CD4-positive, alpha-beta T cell treated with Interferon alpha-2 for 1 hour (primary cell): ENCODE results near the gene FHIT.

Experiments used
- DNase-seq, 2 donors: peaks; one replicate each; pipeline ENCODE4 v3.0.0-alpha.2; 2020 to 2022

Gene FHIT

DNA sequence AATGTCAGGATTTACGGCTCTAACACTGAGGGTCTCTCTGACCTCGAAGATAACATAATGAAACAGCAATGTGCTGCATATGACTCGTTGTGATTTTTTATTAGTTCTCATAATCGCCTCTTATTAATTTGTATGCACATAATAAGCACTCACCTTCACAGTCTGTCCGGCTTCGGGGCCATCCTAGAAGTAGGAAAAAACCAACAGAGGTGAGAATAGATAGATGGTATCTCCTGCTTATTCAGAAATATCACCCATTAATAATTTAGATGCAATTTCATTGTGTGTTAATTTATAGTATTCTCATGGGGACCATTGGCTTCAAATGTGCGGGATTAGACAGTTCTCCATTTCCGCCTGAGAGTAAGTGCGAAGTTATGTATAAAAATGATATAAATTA lies 1240.0 kb downstream of the FHIT start:
- no peak for DNase-seq

DNA sequence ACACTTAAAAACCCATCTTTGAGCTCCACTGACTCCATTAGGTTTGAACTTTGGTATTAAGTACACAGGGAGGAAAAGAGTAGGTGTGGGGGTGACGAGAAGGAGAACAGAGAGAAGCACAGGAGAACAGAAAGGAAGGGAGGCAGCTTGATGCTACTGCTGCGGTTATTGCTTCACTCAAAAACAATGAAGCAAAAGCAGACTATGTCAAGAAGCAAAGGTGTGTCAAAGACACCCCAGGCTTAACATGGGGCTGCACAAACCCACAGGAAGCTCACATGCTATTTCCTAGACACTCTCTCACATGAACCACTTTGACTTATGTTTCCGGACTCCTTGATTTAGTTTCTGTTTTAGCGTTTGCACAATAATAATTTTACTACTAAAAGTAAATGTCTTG lies 1240.5 kb downstream of the FHIT start:
- DNase-seq = peak; percentile 74 to 83

DNA sequence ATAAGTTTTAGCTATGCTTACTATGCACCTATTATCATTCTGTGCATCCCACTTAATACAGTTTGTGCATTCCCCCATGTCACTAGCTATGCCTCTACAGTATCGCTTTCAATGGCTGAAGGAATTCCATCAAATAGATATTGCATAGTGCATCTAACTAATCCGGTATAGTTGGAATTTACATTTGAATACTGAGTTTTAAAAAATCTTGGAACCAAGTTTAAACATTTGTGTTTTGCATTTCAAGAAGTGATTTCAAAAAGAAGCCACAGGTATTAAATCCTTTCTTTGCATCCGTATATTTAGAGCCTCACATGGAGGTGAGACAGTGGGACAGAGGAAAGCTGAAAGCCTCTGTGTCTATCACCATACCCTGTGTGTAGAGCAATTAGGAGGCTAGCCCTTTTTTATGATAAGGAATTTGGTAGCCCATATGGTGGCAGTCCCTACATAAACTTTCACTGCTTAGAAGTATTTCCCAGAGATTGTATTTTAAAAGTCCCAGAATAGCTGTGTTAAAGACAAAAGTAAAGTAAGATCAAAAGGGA lies 1241.2 kb downstream of the FHIT start:
- no peak for DNase-seq

DNA sequence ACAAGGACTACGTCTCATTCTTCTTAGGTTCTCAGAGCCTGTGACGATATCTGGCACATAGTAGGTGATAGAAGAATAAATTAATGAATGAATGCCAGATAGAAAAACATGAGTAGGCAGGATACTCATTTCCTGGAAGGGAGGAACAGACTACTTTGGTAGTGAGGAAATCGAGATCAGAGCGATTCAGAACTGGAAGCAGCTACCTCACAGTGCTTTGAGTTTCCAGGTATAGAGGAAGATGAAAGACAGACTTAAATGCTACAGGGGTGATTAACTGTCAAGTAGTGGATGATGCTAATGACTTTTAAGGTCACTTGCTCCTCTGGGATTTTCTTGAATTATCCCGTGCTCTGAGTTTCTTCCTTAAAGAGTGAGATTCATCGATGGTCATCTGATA lies 1249.9 kb downstream of the FHIT start:
- DNase-seq = peak; percentile 21 to 38

DNA sequence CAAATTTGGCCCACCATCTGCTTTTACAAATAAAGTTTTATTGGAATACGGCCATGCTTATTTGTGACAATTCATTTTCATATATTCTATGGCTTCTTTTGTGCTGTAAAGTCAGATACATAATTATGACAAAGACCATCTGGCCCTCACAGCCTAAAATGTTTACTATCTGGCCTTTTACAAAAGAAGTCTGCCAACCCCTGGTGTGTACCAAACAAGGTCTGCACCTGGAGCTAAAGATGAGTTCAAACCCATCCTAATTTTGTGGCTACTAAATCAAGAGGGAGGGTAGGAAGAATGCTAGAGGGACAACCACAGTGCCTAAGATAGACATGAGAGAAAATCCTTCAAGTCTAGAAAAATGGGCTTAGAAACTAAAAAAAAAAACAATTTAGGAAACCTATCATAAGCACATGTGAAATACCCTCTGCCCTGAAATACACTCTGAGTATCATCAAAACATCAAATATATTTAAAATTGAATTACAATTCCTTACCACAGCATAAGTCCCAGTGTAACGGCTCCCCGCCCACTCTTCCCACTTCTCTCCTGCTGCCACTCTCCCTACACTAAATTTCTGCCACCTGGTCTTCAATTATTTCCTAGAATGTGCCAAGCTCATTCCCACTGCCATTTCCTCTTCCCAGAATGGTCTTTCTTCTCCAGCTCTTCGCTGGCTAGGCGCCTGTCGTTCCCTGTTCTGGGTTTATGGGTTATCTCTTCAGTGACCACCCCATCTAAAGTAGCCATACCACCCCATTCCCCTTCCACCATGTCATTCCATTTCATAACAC lies 1250.7 kb downstream of the FHIT start:
- DNase-seq = no peak

DNA sequence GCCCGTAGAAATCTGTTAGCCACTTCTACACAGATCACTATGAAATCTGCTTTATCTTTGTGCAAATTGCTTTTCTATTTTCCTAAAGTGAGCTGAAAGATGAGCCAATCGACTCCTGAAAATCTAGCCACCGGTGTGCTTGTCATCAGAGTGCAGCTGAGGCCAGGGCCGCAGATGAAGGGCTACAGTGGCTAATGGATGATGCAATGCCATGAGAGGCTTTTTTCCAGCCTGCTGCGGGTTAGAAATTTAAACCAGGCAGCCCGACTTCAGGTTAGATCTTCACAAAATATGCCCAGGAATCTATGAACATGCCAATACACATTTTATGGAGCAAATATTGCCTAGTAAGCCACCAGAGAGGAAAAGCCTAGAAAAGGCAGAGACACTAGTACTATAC lies 1253.2 kb downstream of the FHIT start:
- no peak for DNase-seq

DNA sequence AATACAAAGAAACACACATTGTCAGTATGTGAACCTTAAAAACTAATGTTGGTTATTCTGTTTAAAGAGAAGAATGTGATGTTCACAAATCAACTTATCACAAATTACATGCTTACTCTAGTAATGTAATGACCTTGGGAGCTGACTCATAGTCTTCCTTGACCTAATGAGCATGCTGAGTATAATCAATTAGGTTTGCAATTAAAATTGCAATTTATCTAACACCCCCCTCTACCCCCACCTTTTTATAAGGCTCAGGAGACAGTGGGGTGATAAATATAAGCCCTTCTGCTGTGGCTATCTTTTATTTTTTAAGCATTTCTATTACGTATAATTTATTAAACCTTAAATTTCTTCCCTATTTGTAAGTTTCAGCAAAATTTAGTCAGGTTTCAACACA lies 1253.7 kb downstream of the FHIT start:
- no peak for DNase-seq

DNA sequence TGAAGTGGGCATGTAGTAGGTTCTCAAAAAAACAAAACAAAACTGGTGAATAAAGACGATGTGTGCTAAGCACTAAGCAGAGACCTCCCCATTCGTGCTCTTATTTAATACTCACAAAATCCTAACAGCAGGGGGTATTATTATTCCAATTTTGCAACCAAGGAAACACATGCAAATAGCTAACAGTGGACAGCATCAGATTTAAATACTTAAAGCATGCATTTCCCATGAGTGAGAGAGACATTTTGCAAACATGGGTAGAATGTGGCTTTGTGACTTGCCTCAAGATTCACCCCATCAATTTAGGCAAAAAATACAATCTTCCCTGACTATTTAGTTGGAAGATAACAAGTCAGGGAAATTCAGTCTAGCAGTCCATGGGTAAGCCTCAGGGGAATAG lies 1255.2 kb downstream of the FHIT start:
- peak in 1 of 2 donors; percentile 19 for DNase-seq

DNA sequence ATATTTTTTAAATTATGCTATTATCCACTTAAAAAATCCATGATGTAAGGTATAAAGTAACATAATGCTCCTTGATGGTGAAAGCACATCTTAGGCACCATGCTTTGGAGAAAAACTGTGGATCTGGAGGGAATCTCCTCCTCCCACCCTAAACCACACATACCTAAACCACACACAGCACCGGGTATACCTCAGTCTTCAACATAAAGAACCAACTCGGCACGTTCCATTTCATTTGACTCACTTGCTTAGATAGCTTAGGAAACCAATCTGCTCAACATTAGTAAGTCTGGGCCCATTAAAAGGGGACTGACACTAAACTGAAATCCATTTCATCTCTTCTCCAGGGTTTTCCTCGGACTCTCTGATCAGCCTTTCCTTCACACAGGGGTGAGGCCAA lies 1255.7 kb downstream of the FHIT start:
- no peak for DNase-seq

DNA sequence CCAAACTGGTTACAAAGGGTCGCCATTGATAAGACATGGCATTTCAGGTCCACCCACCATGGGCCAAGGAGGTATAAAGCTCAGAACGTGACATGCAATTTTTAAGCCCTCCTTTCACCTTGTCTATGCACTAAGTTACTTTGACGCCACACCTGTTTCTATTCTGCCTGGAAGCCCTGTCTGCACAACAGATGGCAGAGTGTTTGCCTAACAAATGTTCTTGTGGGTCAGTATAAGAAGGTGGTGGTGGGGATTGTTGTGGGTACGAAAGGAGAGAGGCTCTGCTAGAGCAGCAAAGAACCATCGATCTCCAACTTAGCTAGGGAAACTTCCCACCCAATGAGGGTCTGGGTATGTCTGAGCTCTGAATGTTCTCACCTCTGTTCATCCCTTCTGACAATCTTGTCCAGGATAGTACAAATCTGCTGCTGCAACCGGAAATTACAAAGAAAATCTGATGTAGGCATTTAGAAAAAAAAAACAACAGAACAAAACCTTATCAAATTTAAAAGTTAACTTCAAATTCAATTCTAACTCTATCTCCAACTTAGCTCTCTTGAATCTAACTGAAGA lies 1256.4 kb downstream of the FHIT start:
- no peak for DNase-seq

DNA sequence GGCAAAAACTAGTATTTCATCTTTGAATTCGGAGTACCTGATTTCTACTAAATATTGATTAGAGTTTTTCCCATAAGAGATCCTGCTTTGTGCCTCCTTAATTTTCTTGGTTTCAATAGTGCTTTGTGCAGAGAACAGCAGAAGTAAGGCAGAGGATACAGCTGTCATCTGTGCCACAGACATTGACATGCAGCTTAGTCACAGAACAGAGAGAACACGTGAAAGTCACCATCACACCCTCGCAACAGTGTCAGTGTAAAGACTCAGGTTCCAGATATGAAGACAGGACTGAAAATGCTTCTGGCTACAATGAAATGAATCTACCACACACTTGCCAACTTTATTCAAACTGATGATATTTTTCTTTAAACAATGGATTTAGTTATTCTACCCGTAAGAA lies 1258.7 kb downstream of the FHIT start:
- DNase-seq = no peak

DNA sequence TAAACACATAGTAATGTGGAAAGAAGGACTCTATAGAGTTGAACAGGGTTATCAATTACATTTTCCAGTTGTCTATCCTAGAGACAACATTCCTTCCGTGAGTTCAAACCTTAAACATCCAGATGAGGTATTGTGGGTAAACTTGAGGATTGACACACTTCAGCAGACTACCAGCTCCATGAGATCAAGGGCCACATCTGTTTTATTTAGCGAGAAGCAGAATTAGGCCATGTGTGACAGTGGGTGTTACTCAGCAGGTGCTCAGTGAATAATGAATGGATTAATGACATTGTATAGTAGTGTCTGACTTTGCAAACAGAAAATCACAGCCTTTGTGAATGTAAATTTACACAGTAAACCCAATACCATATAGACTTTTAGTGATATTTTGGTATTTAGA lies 1260.3 kb downstream of the FHIT start:
- DNase-seq = no peak

DNA sequence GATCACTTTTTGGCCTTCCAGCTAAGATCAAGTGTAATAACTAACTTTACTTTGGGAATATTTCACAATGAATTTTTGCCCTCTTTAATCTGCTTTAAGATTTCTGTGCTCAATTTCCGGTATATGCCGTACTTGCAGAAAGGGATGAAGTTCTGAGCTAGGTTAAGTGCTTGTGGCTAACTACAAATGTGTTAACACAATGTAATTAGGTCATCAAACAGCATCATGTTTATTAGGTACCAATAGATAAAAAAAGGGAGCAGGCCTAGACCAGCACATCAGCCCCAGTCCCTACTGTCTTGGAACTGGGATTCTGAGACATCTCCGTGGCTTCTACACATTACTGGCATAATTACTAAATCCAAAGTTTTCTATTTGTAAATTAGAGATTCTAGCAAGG lies 1268.7 kb downstream of the FHIT start:
- peak in 1 of 2 donors; percentile 14 for DNase-seq

DNA sequence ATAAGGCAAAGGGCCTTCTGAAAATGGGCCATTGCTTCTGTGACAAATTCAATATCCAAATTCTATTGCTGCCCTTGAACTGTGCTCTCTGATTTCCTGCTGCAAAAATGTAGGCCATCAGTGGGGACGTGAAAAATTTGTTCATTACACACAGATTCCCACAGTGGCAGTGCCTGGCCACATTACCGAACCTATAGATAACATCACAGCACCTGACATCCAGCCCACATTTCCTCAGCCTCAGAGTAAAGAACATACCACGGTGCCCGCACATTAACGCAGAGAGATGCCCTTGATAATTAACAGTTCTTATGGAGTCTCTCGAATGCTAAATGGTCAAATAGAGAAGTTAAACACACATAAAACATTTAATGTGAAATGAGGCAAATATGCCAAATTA lies 1269.9 kb downstream of the FHIT start:
- DNase-seq = peak in 1 of 2 donors; percentile 30

DNA sequence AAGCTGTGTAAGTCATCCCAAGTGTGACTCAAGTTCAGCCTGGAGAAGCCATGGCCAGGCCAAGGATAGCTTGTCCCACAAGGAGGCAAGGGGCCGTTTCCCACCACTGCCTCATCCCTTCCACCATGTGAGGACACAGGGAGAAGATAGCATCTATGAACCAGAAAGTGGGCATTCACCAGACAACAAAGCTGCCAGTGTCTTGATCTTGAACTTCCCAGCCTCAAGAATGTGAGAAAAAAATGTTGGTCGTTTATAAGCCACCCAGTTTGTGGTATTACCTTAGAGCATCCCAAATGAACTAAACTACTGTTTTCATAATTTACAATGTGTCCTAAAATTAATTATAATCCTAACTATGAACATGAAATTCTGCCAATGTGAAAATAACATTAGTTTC lies 1270.7 kb downstream of the FHIT start:
- no peak for DNase-seq

DNA sequence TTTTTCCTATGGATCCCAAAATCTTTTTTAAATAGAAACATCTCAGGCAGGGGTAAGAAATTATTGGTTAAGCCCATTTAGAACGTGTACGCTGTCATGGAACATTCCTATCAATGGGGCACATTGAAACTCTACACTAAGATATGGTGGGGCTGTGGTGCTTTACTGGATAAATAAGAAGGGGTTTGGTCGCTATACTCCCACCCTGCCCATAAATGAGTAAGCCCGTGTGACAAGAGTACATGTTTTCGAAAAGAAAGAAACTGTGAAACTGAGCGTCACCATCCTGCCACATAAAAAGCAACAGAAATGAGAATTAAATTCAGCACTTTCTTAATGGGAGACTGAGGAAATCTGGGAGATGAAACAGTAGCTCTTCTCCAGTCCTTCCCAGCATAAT lies 1271.7 kb downstream of the FHIT start:
- DNase-seq = no peak

DNA sequence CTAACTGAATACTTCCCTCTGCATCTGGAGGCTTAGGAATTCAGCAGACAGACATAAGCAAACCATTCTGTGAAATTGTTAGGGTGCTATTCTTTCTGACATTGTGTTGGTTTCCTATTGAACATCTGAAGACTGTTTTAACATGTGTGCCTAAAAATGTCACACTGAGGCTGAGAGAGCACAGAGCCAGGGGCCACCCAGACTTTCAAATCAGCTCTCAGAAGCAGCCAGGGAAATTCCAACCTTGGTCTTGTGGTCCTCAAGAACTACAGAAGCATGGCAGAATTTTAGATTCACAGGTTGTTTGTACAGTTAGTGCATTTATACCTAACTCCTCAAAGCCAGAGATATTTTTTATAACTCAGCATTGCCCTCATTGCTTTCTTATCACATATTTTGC lies 1272.3 kb downstream of the FHIT start:
- peak in 1 of 2 donors; percentile 37 for DNase-seq

DNA sequence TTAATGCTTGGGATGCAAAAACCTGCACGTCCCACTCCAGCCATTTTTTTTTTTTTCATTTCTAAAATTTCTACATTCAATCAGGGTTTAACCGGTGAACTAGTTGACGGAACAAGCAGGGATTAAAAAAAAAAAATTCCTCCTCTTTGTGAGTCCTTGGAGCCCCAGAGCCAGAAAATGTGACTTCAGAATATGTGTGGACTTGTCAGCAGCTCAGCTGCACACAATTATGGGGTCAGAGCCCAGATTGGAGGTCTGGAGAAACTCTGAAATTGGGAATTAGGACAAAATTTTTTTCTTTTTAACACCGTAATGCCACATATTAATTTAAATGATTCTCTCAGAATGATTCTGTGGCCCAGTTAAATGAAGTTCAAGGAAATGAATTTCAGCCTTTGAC lies 1280.5 kb downstream of the FHIT start:
- DNase-seq = no peak

DNA sequence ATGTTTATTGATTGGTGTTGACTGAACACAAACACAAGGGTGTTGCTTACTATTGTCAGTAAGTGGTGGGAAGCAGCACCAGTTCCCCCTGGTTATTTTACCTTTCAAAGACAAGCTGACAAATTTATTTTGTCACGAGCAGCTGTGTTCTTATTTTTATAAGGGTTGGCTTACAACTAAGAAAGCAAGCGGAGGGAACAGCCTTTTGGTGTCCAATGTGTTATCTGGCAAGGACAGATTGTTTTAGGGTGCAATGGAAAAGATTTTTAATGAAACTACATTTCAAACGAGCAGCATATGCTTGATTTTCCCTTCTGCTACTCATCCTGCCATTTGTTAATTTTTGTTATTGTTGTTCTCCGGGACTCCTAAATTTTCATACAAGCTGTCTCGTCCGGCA lies 1280.9 kb downstream of the FHIT start:
- no peak for DNase-seq

DNA sequence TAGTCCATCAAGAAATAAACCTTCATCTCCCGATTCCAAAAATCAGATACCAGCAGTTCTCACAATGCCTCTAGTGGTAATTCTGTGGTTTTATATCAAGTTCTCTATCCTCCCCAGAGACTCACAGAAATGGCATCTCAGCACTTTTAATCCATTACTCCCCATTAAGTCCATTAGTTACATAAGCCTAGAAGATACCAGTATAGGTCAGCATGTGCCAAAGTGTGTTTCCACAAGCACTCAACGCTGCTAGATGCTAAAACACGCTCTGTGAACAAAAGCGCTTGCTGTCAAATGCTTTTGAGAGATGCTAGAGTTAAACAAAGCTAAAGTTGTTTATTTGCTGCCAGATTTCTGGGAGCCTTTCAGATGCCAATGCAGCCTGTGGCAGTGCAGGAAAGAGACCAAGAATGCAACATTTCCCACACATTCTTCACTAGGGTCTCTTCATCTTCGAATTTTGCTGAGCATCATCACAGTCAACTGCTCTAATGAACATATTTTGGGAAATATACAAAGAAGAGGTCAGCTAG lies 1282.7 kb downstream of the FHIT start:
- no peak for DNase-seq

DNA sequence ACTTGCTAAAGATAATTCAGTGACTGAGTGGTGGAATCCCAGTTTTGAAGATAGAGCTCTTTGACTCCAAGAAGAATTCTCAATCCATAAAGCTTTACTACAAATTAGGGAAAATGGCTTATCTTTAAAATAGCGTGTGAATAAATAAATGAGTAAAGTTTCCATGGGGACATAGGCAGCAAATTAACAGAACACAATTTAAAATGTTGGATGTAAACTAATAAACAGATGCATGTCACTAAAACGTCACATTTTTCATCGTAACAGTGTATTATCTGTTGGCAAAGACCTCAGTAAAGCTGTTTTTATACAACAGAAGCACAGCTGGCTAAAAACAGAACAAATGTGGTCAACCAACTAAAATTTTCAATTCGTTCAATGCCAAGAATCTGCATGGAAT lies 1287.6 kb downstream of the FHIT start:
- DNase-seq = no peak

DNA sequence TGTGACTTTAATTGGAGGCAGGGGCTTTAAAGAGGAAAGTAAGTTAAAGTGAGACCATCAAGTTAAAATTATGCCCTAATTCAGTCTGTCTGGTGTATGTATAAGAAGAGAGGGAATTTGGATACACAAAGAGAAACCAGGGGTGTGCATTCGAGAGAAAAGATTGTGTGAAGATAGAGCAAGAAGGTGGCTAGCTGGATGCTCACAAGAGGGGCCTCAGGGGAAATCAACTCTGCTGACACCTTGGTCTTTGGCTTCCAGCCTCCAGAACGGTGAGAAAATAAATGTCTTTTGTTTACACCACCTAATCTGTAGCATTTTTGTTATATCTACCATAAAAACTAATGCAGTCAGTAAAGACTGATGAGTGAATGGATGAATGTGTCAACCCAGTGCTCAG lies 1294.1 kb downstream of the FHIT start:
- DNase-seq = no peak

DNA sequence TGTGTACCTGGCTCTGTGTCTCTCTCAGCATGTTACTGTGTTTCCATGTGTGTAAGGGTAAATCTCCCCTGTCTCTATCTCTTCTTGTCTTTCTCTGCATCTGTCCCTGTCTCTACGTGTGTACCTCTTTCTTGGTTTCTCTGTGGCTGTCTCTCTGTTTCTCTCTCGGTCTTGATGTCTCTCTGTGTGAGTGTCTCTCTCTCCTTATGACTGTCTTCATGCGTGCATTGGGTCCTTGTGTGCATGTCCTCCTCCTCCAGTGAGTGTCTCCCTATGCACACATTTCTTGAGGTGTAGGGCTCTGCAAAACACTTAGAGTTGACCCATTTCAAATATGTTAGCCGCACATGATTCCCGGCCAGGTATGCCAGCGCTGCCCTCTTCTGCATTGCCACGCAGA lies 1298.1 kb downstream of the FHIT start:
- no peak for DNase-seq

DNA sequence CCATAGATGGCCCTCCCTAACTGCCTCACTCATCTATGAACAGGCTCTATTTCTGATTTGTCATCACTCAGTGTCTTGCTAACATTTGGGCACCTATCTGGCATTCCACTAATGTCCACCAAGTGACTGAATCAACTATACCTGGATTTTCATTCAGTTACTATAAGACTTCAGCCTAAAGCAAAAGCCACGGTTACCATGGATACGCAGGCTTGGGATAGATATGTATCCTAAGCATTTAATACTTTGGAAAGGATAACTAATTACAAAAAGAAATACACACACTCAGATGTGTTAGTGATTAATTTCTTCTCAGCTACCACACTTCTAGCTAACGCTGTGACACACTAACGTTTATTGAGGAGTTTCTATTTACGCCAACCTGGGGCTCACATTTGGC lies 1301.9 kb downstream of the FHIT start:
- no peak for DNase-seq
